Measurements from ENCODE around the gene RAD51B.

The RAD51B gene

GRCh38 chr14:68124979-68125731 lies 305.6 kb downstream of the RAD51B start:
- DNase-seq = peak; percentile 12

GRCh38 chr14:68127166-68127565 lies 307.6 kb downstream of the RAD51B start:
- peak; percentile 52 for DNase-seq

DNA sequence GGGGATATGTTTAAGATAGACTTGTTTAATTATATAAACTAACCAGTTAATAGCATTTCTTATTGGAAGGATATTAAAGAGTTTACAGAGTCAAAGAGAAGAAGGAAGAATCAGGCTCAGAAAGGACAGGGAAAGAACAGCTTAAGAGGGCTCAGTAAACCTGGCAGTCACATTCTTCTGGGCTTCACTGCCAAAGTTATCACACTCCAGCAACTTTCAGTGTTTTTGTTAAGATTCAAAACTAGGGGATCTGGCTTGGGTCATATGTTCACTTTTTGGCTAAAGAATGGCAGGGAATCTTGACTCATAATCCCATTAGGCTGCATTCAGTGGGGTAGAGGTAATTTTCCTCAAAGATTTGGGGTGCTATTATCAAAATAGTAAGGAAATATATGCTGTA lies 312.3 kb downstream of the RAD51B start:
- no peak for DNase-seq

- DNase-seq = no peak
Observed at GRCh38 chr14:68132563-68133121, 313.1 kb downstream of the RAD51B start.

DNA sequence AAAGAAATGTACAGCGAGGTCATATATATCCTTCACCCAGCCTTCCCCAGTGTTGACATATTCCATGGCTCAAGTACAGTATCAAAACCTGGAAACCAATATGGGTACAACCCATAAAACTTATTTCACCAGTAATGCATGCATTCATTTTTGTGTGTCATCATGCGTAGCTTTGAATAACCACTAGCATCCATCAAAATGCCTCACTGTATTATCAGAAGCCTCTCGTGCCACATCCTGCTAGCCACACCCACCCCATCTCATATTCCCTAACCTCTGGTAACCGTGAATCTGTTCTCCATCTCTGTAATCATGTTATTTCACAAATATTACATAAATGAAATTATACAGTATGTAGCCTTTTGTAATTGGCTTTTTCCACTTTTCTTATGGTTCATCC lies 314.3 kb downstream of the RAD51B start:
- no peak for DNase-seq

GRCh38 chr14:68135028-68135427 lies 315.4 kb downstream of the RAD51B start:
- no peak for DNase-seq

GRCh38 chr14:68135566-68135965 lies 316.0 kb downstream of the RAD51B start:
- DNase-seq = no peak

- DNase-seq = peak; percentile 97
Observed at GRCh38 chr14:68137704-68138619, 318.4 kb downstream of the RAD51B start.

- DNase-seq = peak; percentile 64
Observed at GRCh38 chr14:68139431-68140075, 320.0 kb downstream of the RAD51B start.

DNA sequence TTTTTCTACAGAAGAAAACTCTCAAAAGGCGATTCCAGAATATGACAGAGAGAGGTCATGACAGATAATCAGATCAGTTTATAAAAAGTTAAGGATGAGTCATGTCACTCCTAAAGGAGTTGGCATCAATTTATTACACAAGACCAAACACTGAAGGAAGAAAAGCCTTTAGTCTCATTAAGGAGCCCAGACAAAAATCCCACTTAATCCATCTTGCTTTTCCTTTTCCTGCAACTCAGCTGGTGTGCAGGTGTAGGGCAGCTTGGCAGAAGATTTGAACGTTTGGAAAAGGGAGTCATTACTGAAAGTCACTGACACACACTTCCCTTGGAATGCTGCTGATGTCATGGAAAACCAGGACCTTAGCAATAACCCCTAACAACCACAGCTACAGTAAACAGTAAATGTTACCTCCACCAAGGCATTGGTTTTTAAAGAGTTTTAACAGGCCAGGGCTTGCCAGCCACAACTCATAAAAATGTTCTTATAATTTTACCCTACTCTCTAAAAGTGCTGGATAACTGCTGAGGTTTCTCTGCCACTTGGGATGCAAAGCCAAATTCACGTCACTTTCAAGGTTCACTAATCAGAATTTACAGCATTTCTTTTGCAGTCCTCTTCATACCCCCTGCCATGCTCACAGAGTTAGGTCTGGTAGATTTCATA lies 320.6 kb downstream of the RAD51B start:
- DNase-seq = peak; percentile 84

- peak; percentile 21 for DNase-seq
Observed at GRCh38 chr14:68140806-68141205, 321.2 kb downstream of the RAD51B start.

- DNase-seq = peak; percentile 53
Observed at GRCh38 chr14:68141281-68142088, 321.9 kb downstream of the RAD51B start.

- DNase-seq = peak; percentile 29
Observed at GRCh38 chr14:68143341-68143841, 323.8 kb downstream of the RAD51B start.

GRCh38 chr14:68144051-68144681 lies 324.6 kb downstream of the RAD51B start:
- DNase-seq = peak; percentile 51

- peak; percentile 26 for DNase-seq
Observed at GRCh38 chr14:68145036-68145435, 325.5 kb downstream of the RAD51B start.

DNA sequence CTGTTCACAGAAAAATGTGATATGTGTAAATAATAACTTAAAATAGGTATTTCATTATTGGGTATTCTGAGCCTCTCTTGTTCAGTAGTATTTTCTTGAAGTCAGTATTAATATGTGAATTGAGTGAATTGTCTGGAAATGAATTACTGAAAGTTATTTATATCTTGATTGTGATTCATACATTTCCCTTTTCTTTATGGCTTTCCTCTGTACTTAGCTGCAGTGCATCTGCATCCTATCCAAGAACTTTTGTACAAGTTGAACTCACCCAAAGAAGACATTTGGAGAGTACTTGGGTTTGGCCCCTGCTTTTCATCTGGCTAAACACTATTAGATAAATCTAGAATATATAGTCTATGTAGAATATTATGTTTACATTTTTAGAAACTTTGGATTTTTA lies 326.0 kb downstream of the RAD51B start:
- DNase-seq = no peak

- DNase-seq = no peak
Observed at GRCh38 chr14:68146818-68147217, 327.2 kb downstream of the RAD51B start.

DNA sequence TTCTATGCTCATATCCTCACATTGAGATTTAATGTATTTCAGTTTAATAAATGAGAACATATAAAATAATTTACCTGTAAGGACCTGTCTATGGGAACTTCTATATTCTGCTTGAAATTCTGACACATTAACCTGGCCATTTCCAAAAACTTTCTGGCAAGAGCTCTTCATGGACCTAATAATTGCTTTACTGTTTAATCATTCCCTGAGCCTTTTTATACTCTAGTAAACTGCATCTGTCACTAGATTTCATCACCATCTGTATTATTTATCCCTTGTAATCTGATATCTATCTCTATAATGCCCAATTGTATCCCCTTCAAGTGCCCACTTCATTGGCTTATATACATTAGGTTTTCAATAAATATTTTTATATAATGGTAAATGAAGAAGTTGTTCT lies 327.7 kb downstream of the RAD51B start:
- peak; percentile 66 for DNase-seq

DNA sequence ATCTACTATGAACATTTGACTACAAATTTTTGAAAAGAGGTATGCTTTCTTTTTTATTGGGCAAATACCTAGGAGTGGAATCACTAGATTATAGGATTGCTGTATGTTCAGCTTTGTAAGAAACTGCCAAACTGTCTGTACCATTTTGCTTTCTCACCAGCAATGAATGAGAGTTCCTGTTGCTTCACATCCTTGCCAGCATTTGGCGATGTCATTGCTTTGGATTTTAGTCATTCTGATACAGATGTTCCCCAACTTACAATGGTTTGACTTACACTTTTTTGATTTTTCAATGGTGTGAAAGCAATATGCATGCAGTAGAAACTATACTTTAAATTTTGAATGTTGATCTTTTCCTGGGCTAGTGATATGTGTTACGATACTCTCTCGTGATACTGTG lies 328.7 kb downstream of the RAD51B start:
- no peak for DNase-seq

DNA sequence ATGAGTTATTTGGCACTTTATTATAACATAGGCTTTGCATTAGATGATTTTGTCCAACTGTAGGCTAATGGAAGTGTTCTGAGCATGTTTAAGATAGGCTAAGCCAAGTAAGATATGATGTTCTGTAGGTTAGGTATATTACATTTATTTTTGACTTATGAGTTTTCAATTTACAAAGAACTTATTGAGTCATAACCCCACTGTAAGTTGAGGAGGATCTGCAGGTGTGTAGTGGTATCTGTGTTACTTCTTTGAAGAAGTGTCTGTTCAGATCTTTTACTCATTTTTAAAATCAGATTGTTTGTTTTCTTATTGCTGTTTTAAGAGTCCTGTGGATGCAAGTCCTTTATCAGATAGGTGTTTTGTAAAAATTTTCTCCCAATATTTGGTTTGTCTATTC lies 329.2 kb downstream of the RAD51B start:
- no peak for DNase-seq

- no peak for DNase-seq
Observed at GRCh38 chr14:68153275-68153674, 333.7 kb downstream of the RAD51B start.
